22Rv1 (cell line): ENCODE results near the gene SLC2A11.

Source experiments
- H3K27ac ChIP-seq: fragments of 450-650 bp; 2 replicates; pipeline ENCODE4 v1.5.1; 2017
- CTCF ChIP-seq: fragments of 450-650 bp; IDR thresholded peaks from 2 replicates; pipeline ENCODE4 v1.5.1; 2017; ENCODE audit warnings: mild to moderate bottlenecking
- ZFX ChIP-seq: fragments of 450-650 bp; IDR thresholded peaks from 2 replicates; pipeline ENCODE4 v1.6.1; 2017; ENCODE audit warnings: antibody characterized with exemption, borderline replicate concordance

The SLC2A11 gene

GRCh38 chr22:23820748-23821211 lies 36.9 kb upstream of the SLC2A11 start:
- TF ChIP-seq CTCF: no peak
- TF ChIP-seq ZFX: no peak
- no peak overlapping the region for H3K27ac ChIP-seq

- TF ChIP-seq ZFX (no peak), CTCF (no peak)
- no peak overlapping the region for H3K27ac ChIP-seq
Measured at GRCh38 chr22:23822101-23822671, 35.5 kb upstream of the SLC2A11 start.

GRCh38 chr22:23823331-23823791 lies 34.3 kb upstream of the SLC2A11 start:
- H3K27ac ChIP-seq: no peak overlapping the region
- no peak for TF ChIP-seq ZFX
- no peak for TF ChIP-seq CTCF

GRCh38 chr22:23824476-23825245 lies 33.0 kb upstream of the SLC2A11 start:
- TF ChIP-seq CTCF (no peak), ZFX (no peak)
- no peak overlapping the region for H3K27ac ChIP-seq

- TF ChIP-seq ZFX: no peak
- TF ChIP-seq CTCF: no peak
- no peak overlapping the region for H3K27ac ChIP-seq
Measured at GRCh38 chr22:23825246-23825905, 32.3 kb upstream of the SLC2A11 start.

- H3K27ac ChIP-seq: no peak overlapping the region
- TF ChIP-seq ZFX (no peak), CTCF (no peak)
Measured at GRCh38 chr22:23826510-23827350, 30.9 kb upstream of the SLC2A11 start.
